ENCODE measurements around the gene B3GAT3. TPM values are rescaled to one million over a fixed set of nuclear protein-coding genes. Genes with fewer than 3 reads are reported as not detected.
"Not testable (repeated sequence)": the region's sequence is repeated elsewhere in the genome, so short reads cannot be mapped to it uniquely, and the experiment has no call there.

Gene B3GAT3
- total and polyA plus RNA-seq, 10 donors: 25.2 to 65.7 (median 39.8) TPM

GRCh38 chr11:62573006-62573591 is 48.7 kb downstream of the B3GAT3 start:
- Histone ChIP-seq H3K36me3 (peaks cover 0 to 75% (median 62%) of the 10 kb centered on the region in 6 donors), H3K27ac (peak overlapping the region; percentile 81 to 94 (median 87)), H3K27me3 (replicated peaks in 1 of 7) (no peaks in the 10 kb centered on the region), H3K4me3 (peak overlapping the region; percentile 67 to 90 (median 77)), H3K9me3 (no peaks in the 10 kb centered on the region), H3K4me1 (peaks cover 32 to 79% (median 58%) of the 10 kb centered on the region in 6 donors)
- intact Hi-C loops (cut with DNase I; ENCODE audit: low total_unique reads): no loop called here
- WGBS, 5 donors: 0 to 1% (median 1%) methylated on average over 33 of the region's 33 CpGs
- no peak for TF ChIP-seq POLR2A (IDR thresholded peaks at IDR 0.05)
- no peak for TF ChIP-seq CTCF (IDR thresholded peaks at IDR 0.05 in 8 of 11, conservative IDR thresholded peaks at IDR 0.05 in 3 of 11)
- no peak for TF ChIP-seq POLR2AphosphoS5 (IDR thresholded peaks at IDR 0.05)
- no peak for DNase-seq

GRCh38 chr11:62572431-62572830 is 49.4 kb downstream of the B3GAT3 start:
- TF ChIP-seq POLR2A (IDR thresholded peaks at IDR 0.05) (no peak), POLR2AphosphoS5 (IDR thresholded peaks at IDR 0.05) (no peak), CTCF (IDR thresholded peaks at IDR 0.05 in 8 of 11, conservative IDR thresholded peaks at IDR 0.05 in 3 of 11) (no peak)
- DNase-seq: peak; percentile 68
- H3K36me3 ChIP-seq: peaks cover 0 to 75% (median 63%) of the 10 kb centered on the region in 6 donors

GRCh38 chr11:62571493-62571892 is 50.3 kb downstream of the B3GAT3 start:
- DNase-seq; H3K9me3 ChIP-seq; H3K27me3 ChIP-seq (replicated peaks in 1 of 7); intact Hi-C loops (cut with DNase I; ENCODE audit: low total_unique reads); H3K4me3 ChIP-seq: not testable (repeated sequence)
- 86 to 97% (median 92%) methylated on average over 5 of the region's 5 CpGs for WGBS, 5 donors
- Histone ChIP-seq H3K27ac (peak overlapping the region in 1 of 8 donors; percentile 50), H3K4me1 (peaks cover 34 to 75% (median 55%) of the 10 kb centered on the region in 6 donors), H3K36me3 (peaks cover 0 to 75% (median 66%) of the 10 kb centered on the region in 6 donors)

More at GRCh38 chr11:62572431-62572830, 49.4 kb downstream of the B3GAT3 start:
- Histone ChIP-seq H3K9me3 (no peaks in the 10 kb centered on the region), H3K27me3 (replicated peaks in 1 of 7) (no peaks in the 10 kb centered on the region), H3K27ac (peak overlapping the region in 5 of 8 donors; percentile 84 to 91 (median 87)), H3K4me3 (peak overlapping the region; percentile 67 to 90 (median 77)), H3K4me1 (peaks cover 36 to 78% (median 57%) of the 10 kb centered on the region in 6 donors)
- WGBS, 5 donors: 69 to 90% (median 75%) methylated on average over 12 of the region's 12 CpGs
- intact Hi-C loops (cut with DNase I; ENCODE audit: low total_unique reads): no loop called here

DNA sequence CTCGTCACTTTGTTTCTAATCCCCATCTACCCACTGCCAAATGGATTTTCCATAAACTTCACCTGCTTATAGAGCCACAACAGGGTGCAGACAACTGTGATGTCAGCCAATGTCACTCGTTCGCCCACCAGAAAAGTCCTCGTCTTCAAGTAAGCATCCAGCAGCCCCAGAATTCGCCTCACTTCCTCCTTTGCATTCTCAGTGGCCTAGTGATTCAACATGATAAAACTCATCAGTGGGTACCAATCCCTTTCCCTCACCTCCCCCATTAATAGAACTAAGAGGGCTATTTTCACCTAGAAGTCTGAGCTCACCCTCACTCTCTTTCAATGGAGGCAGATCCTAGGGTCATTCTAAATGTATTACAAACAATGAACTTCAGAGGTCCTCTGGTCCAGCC is 50.9 kb downstream of the B3GAT3 start:
- peaks cover 0 to 75% (median 66%) of the 10 kb centered on the region in 6 donors for H3K36me3 ChIP-seq
- H3K27me3 ChIP-seq (replicated peaks in 1 of 7); H3K9me3 ChIP-seq; H3K4me3 ChIP-seq; intact Hi-C loops (cut with DNase I; ENCODE audit: low total_unique reads): not testable (repeated sequence)
- 78 to 89% (median 79%) methylated on average over 5 of the region's 5 CpGs for WGBS, 5 donors
- H3K4me1 ChIP-seq: peaks cover 28 to 75% (median 49%) of the 10 kb centered on the region in 6 donors
- peak; percentile 3 for DNase-seq
- peak overlapping the region in 1 of 8 donors; percentile 50 for H3K27ac ChIP-seq

DNA sequence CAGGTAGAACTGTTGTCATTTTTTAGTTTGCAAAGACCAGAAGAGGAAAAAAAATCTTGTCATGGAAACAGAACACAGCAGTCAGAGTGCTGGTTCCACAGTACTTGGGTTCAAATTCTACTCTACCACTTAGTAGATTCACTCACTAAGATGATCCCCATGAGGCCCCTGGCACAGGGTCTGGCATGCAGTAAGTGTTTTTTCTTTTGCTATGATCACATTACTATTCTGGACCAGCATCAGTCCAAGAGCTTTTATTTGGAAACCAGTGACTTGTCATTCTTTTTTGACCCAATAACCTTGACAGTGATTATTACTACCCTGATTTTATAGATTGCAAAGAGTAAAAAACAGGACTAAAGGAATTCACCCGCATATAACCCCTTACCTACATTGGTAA is 52.2 kb downstream of the B3GAT3 start:
- Histone ChIP-seq H3K4me3 (no peak overlapping the region), H3K36me3 (peaks cover 0 to 81% (median 77%) of the 10 kb centered on the region in 6 donors), H3K27ac (peak overlapping the region in 1 of 8 donors; percentile 20), H3K4me1 (peaks cover 15 to 72% (median 37%) of the 10 kb centered on the region in 6 donors), H3K9me3 (no peaks in the 10 kb centered on the region), H3K27me3 (replicated peaks in 1 of 7) (no peaks in the 10 kb centered on the region)
- peak; percentile 2 for DNase-seq
- TF ChIP-seq CTCF (IDR thresholded peaks at IDR 0.05 in 8 of 11, conservative IDR thresholded peaks at IDR 0.05 in 3 of 11) (no peak), POLR2A (IDR thresholded peaks at IDR 0.05) (no peak), POLR2AphosphoS5 (IDR thresholded peaks at IDR 0.05) (no peak)
- 84 to 96% (median 93%) methylated on average over 1 of the region's 1 CpG for WGBS, 5 donors
- intact Hi-C loops (cut with DNase I; ENCODE audit: low total_unique reads): no loop called here
